GM12878 (cell line): ENCODE measurements around the gene ARFGAP2.

Source experiments
- BHLHE40 ChIP-seq, 2 experiments: fragments of 450-650 bp in 1 of 2; IDR thresholded peaks; 2 replicates each; pipeline ENCODE4 v1.6.1; 2011 to 2017; ENCODE audit warnings: low read depth in 2 of 2, borderline replicate concordance in 1 of 2, improper control_type of control experiment in 1 of 2, low read length in 1 of 2, mild to moderate bottlenecking in 1 of 2
- CTCF ChIP-seq, 3 experiments: IDR thresholded peaks in 2 of 3; conservative IDR thresholded peaks in 1 of 3; 2 replicates each; pipeline ENCODE4 v1.5.1; 2011; ENCODE audit warnings: low read depth in 3 of 3, low read length in 3 of 3, mild to moderate bottlenecking in 3 of 3, control low read depth in 2 of 3, moderate library complexity in 2 of 3, inconsistent platforms in 1 of 3, mixed read lengths in 1 of 3; ENCODE audit not compliant: control insufficient read depth in 2 of 3, insufficient read depth in 1 of 3; ENCODE audit errors: extremely low read depth in 1 of 3
- IKZF1 ChIP-seq: fragments of 450-650 bp; conservative IDR thresholded peaks from 2 replicates; pipeline ENCODE4 v1.6.1; 2017; ENCODE audit warnings: antibody characterized with exemption, mild to moderate bottlenecking
- JUNB ChIP-seq: IDR thresholded peaks from 2 replicates; pipeline ENCODE4 v1.6.1; 2016; ENCODE audit warnings: antibody characterized with exemption, mild to moderate bottlenecking
- POLR2A ChIP-seq: IDR thresholded peaks from 2 replicates; pipeline ENCODE4 v1.6.1; 2011; ENCODE audit warnings: low read depth, mild to moderate bottlenecking, low read length
- RCOR1 ChIP-seq: conservative IDR thresholded peaks from 2 replicates; pipeline ENCODE4 v1.6.1; 2012; ENCODE audit warnings: low read depth, low read length, improper control_type of control experiment
- USF1 ChIP-seq: IDR thresholded peaks from 2 replicates; pipeline ENCODE4 v1.6.1; 2011; ENCODE audit warnings: borderline replicate concordance, low read depth, mild to moderate bottlenecking, moderate library complexity, mixed read lengths, low read length; ENCODE audit not compliant: insufficient read depth; ENCODE audit errors: extremely low read length

GRCh38 chr11:47123094-47123493 lies 53.6 kb downstream of the ARFGAP2 start:
- TF ChIP-seq POLR2A (no peak), JUNB (no peak), USF1 (no peak), IKZF1 (no peak), BHLHE40 (IDR thresholded peaks at IDR 0.05; ENCODE audit: borderline replicate concordance in 1 of 2, low read depth in 2 of 2, low read length in 1 of 2) (no peak), CTCF (IDR thresholded peaks at IDR 0.05 in 2 of 3, conservative IDR thresholded peaks at IDR 0.05 in 1 of 3; ENCODE audit: control insufficient read depth in 2 of 3, extremely low read depth in 1 of 3, insufficient read depth in 1 of 3, low read depth in 3 of 3, low read length in 3 of 3) (no peak), RCOR1 (no peak)
